GM10248 (cell line): ENCODE results near the gene KRT38.

Experiments
- CTCF ChIA-PET: fragments of 300-600 bp; sonication (Branson Sonifier 250); formaldehyde crosslinking; extraction: SDS; loops from one replicate; lab custom pipeline; 2021; ENCODE audit warnings: antibody characterized with exemption; lab: Yijun Ruan, JAX
- POLR2A ChIA-PET: fragments of 350-650 bp; sonication (Branson Sonifier 250); formaldehyde crosslinking; extraction: SDS; loops from one replicate; lab custom pipeline; 2020; ENCODE audit warnings: antibody characterized with exemption; lab: Yijun Ruan, JAX
- DNase-seq: peaks from one replicate; pipeline ENCODE4 v3.0.0; 2012; ENCODE audit errors: extremely low spot score
- TF ChIP-seq, protein P1 (sequence below): IDR thresholded peaks from 2 replicates; pipeline ENCODE4 v1.5.1; 2012; ENCODE audit warnings: mild to moderate bottlenecking, low read depth; ENCODE audit errors: extremely low read depth, missing control alignments, control extremely low read depth

Gene KRT38

DNA sequence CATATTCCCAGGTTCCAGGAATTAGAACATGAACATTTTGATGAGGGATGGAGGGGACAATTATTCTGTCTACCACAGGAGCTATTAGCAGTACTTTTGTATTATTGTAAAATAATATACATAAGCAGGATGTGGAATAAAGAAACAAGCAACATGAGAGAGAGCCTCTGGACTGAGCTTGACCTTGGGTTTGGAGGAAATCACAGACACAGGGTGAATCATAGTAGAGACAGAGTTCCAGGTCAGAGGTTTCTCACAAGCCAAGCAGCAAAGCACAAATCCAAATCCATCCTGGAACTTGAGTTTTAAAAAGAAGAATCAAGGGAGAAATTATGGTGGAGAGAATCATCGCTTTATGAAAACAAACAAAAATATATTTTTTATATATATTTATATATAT is 48.5 kb downstream of the KRT38 start:
- POLR2A ChIA-PET: no interaction called here
- TF ChIP-seq, protein P1, sequence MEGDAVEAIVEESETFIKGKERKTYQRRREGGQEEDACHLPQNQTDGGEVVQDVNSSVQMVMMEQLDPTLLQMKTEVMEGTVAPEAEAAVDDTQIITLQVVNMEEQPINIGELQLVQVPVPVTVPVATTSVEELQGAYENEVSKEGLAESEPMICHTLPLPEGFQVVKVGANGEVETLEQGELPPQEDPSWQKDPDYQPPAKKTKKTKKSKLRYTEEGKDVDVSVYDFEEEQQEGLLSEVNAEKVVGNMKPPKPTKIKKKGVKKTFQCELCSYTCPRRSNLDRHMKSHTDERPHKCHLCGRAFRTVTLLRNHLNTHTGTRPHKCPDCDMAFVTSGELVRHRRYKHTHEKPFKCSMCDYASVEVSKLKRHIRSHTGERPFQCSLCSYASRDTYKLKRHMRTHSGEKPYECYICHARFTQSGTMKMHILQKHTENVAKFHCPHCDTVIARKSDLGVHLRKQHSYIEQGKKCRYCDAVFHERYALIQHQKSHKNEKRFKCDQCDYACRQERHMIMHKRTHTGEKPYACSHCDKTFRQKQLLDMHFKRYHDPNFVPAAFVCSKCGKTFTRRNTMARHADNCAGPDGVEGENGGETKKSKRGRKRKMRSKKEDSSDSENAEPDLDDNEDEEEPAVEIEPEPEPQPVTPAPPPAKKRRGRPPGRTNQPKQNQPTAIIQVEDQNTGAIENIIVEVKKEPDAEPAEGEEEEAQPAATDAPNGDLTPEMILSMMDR: no peak
- DNase-seq: no peak
- CTCF ChIA-PET: interaction anchor here (2.0 kb wide), 1 partner anchor 536 kb away, joined by 4 read pairs; no protein-coding TSS in a partner anchor

DNA sequence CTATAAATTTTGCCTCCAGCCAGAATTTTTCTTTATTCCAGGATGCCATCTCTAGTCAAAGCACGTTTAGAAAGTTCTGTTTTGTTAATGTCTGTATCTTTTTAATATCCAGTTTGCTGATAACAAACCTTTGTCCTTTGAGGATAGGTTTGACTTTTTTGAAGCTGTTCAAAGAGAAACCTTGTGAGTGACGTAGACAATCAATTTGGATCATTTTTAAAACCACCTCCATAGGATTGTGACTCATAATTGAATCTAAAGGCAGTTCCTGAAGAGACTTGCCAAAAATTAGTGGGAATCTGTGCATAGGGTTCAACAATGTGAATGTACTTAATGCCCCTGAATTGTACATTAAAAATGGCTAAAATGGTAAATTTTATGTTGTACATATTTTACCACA is 49.2 kb downstream of the KRT38 start:
- no peak for DNase-seq
- ChIA-PET POLR2A (no interaction called here), CTCF (interaction anchor here (1.0 to 2.0 kb wide), 3 partner anchors 10 to 535 kb away, joined by 3 to 4 read pairs (median 3); no protein-coding TSS in a partner anchor)
- TF ChIP-seq, protein P1: no peak

DNA sequence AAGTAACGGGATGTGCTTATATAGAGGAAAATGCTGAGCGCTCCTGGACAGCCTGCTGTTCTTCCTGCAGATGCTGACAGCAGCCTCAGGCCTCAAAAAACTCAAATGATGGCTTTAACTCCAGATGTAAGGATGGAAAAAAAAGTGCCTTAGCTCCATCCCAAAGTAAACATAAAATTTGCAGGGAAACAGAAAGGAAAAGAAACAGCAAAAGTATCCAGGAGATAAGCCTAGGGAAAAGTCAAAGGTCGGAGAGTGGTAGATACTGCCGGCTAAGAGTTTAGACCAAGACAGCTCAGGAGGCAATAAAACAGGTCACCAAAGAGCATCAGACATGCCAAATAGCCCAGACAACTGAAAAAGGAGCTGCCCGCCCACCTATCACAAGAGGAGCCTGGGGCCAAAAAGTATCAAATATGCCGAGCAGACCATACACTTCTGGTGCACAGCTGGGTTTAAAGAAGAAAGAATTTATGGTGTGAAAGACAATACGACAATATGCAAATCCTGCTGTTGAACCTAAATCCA is 50.3 kb downstream of the KRT38 start:
- CTCF ChIA-PET: interaction anchor here (1.0 to 2.0 kb wide), 3 partner anchors 9 to 534 kb away, joined by 3 to 4 read pairs (median 3); no protein-coding TSS in a partner anchor
- DNase-seq: no peak
- TF ChIP-seq, protein P1: no peak
- POLR2A ChIA-PET: no interaction called here

DNA sequence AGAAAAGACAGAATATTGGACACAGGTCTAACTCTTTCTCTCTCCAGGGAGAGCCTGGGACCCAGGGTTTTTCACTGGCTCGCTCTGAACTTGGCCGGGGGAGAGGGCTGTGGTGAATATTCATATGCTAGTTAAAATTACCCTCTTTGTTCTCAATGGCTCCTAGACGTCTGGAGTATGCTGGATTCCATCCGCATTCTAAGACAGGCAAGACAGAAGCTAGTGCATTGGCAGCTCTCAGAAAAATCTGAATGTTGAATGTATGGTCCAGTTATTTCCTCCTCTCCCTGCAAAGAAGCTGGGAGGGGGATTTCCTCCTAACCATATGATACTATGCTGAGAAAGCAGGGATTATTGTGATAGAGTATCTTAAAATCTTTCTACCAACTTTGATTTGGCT is 53.1 kb downstream of the KRT38 start:
- CTCF ChIA-PET: interaction anchor here (1.0 to 1.2 kb wide), 2 partner anchors 9 to 12 kb away, joined by 3 read pairs; no protein-coding TSS in a partner anchor
- TF ChIP-seq, protein P1: no peak
- no peak for DNase-seq
- POLR2A ChIA-PET: no interaction called here

DNA sequence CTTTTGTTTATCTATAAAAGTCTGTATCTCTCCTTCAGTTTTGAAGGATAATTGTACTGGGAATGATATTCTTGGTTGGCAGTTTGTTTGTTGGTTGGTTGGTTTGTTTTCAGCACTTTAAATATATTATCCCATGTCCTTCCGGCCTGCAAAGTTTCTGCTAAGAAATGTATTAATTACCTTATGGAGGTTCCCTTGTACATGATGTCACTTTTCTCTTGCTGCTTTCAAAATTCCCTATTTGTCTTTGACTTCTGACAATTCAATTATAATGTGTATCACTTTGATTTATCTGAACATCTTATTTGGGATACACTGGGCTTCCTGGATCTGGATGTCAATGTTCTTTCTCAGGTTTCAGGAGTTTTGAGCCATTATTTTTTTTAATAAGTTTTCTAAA is 54.6 kb downstream of the KRT38 start:
- no peak for DNase-seq
- POLR2A ChIA-PET: no interaction called here
- CTCF ChIA-PET: no interaction called here
- TF ChIP-seq, protein P1: no peak
